GM19452 (cell line): ENCODE data around the gene EYS.

Source experiments
- ATAC-seq: cut with Tn5 transposase; IDR thresholded peaks from one replicate; pipeline ENCODE4 v1.9.1; 2021; ENCODE audit not compliant: unreplicated experiment

EYS gene

GRCh38 chr6:64737418-64737817 is 969.6 kb downstream of the EYS start:
- no peak for ATAC-seq

DNA sequence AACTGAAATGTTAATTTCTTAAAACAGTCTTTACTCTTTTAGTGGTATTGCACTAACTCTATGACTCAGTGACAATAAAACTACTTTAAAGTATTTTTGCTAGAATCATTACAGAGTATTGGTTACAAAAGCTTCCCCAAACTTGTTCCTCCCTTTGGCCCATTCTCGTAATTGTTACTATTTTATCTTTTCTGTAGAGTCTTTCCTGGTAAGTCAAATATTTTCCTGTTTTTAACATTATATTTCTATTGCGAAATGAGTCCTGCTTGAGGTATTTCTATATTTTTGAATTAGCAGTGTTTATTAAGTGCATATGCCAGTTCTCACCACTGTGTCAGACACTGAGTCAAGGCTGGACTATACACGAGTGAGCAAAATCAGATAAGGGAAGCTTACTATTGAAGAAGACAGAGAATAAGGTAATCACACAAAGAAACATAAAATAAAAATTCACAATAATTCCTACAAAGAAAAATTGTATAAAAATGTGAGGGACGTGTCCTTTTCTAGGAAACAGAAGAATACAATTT is 970.5 kb downstream of the EYS start:
- no peak for ATAC-seq

DNA sequence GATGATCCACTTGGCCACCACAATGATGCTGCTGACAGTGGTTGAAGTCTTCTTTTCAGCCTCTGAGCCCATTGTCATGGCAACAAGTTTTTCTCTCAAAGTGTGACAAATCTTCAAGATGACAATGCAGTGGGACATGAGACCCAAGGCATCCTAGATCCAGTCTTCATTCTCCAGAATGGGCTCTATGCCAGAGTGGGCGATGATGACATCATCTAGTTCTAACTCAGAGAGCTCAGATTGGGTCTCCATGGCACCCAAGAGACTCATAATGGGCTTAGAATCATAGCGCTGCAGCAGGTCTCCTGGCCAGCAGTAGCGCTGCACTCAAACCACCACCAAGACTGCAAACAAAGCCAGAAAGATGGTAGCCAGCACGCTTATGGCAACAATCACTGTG is 973.6 kb downstream of the EYS start:
- ATAC-seq, result no peak

GRCh38 chr6:64732888-64733287 is 974.1 kb downstream of the EYS start:
- no peak for ATAC-seq

- ATAC-seq, result no peak
These were observed 977.5 kb downstream of the EYS start for GRCh38 chr6:64729522-64729921.

- ATAC-seq, result no peak
These were observed 980.0 kb downstream of the EYS start for GRCh38 chr6:64727075-64727474.

DNA sequence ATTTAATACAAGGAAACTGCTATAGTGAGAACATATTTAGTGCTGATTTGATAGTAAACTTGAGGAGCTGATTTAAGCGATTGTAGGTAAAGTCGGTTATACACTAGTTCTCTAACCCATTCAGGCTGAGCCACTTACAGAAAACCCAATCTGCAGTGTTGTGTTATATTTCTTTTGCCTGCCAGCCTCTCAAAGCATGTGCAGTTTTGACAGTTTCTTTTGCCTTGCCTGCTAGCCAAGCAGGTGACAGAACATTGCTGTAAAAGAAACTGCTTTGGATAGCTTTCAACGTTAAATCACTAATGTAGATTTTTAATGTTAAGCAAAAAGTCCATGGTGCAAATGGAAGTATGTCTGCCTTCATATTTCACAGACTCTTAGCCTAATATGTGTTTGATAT is 982.9 kb downstream of the EYS start:
- no peak for ATAC-seq

DNA sequence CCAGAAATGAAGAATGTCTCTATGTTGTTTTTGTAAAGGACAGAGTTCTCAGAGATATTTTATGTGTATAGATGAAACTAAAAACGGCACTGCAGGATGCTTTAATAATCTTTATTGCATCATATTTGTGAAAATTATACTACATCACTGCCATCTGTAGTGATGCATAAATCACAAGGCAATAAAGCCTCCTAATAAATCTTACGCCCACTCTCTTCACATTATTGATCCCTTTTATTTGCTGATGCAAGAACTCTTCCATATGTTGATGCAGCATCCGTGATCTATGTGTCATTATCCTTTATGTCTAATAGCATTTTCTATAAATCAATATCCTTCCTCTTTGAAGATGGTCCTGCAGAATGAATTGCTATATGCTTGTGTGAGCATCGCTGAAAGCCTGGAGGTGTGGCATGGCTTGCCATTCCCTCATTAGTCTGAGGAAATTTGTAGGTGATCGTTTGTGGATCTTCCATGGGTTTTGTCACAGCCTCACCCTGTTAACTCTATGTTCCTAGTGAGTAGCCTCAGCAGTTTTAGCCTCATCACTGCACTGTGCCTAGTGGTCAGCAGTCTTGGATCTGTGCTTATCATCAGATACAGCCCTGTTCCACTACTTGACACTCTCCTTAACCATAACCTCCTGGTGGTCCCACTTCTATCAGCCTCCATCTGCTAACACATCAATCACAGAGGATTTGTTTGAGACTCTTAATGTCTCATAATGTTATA is 983.5 kb downstream of the EYS start:
- no peak for ATAC-seq

GRCh38 chr6:64721865-64722264 is 985.2 kb downstream of the EYS start:
- no peak for ATAC-seq

DNA sequence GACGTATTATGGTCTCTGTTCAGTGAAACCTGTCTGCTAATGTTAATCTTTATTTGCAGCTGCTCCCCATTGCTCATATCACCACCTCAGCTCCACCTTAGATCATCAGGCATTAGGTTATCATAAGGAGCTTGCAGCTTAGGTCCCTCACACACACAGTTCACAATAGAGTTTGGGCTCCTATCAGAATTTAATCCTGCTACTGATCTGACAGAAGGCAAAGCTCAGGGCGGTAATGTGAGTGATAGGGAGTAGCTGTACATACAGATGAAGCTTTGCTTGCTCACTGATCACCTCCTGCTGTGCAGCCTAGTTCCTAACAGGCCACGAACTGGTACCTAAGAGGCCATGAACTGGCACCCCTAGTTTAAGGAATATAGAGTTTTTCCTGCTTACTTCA is 989.7 kb downstream of the EYS start:
- ATAC-seq, result no peak

GRCh38 chr6:64715624-64716023 is 991.4 kb downstream of the EYS start:
- no peak for ATAC-seq

- ATAC-seq, result no peak
These were observed 993.0 kb downstream of the EYS start for GRCh38 chr6:64714073-64714472.

- ATAC-seq, result no peak
These were observed 993.9 kb downstream of the EYS start for GRCh38 chr6:64713175-64713574.

- ATAC-seq, result no peak
These were observed 994.4 kb downstream of the EYS start for GRCh38 chr6:64712606-64713005.

DNA sequence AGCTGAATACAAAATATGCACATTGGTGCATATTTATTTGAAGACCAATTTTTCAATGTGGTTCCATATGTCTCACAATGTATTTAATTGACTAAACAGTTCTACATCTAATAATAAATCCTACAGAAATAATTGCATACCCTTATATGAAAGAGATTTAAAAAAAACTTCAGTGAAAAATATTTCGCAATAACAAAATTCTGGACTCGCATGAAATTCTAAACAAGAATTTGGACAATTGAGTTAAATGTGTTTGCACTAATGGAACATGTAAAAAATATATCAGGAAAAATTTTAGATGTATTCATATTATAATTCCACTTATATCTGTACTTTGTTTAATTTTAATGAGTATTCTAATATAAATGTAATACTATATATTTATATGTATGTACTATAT is 1003.1 kb downstream of the EYS start:
- ATAC-seq, result no peak

DNA sequence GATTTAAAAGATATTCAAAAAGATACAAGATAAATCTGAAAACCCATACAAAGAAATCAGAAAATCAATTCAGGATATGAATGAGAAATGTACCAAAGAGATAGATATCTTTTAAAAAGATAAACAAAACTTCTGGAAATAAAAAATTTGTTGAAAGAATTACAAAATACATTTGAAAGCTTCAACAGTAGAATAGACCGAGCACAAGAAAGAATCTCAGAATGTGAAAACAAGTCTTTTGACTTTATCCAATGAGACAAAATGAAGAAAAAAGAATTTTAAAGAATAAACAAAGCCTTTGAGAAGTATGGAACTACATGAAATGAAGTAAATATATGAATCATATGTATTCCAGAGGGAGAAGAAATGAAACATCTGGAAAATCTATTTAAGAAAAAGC is 1011.0 kb downstream of the EYS start:
- no peak for ATAC-seq

DNA sequence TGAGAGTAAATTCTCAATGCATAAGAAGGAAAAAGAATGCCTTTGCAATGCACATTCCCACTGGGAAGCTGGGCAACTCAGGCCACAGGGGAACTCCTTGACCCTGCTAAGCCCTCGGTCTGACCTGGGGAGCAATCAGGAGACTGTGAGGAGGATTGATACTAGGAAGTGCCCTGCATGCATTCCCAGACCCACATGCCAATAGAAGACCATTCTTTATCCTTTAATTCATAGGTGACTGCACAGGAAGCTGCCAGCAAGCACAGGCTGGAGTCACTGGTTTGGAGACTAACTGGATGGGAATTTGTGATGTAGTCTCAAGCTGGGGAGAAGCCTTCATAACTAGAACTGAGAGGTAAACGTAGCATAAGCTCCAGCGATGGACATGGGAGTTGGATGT is 1012.7 kb downstream of the EYS start:
- ATAC-seq, result no peak

DNA sequence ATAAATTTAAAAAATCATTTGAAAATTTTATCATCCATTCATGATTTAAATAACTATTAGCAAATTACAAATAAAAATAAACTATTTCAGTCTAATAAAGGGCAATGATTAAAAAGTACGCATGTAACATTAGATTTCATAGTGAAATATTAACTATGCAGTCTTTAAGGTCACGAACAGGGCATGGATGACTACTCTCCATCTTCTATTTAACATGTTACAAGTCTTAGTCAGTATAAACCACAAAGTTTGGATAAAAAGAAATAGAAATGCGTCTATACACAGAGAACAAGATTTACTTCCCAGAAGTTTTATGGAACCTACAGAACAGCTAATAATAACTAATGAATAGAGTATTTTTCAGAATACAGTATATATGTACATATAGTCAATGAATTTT is 1016.0 kb downstream of the EYS start:
- no peak for ATAC-seq

DNA sequence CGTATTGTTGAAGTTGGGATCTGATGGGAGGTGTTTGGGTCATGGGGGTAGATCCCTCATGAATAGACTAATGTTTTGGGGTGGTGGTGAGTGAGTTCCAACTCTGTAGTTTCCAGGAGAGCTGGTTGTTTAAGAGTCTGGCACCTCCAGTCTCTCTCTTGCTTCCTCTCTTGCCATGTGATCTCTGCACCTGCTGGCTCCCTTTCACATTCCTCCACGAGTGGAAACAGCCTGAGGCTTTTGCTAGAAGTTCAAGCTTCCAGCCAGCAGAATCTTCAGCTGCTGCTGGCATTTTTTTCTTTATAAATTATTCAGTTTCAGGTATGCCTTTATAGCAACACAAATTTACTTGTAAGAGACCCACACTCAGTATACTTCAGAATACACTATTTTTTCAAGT is 1021.6 kb downstream of the EYS start:
- no peak for ATAC-seq

- no peak for ATAC-seq
These were observed 1023.3 kb downstream of the EYS start for GRCh38 chr6:64683682-64684081.

GRCh38 chr6:64681416-64682160 is 1025.4 kb downstream of the EYS start:
- no peak for ATAC-seq

- ATAC-seq, result no peak
These were observed 1026.6 kb downstream of the EYS start for GRCh38 chr6:64680446-64680845.
